ENCODE results near the gene TMEM232. TPM values are rescaled to one million over a fixed set of nuclear protein-coding genes. Genes with fewer than 3 reads are reported as not detected.
A peak's percentile ranks its signal among the peaks of the same experiment; 100 is the strongest.

TMEM232 gene
- polyA plus RNA-seq, 1 experiment = 0.12 TPM

DNA sequence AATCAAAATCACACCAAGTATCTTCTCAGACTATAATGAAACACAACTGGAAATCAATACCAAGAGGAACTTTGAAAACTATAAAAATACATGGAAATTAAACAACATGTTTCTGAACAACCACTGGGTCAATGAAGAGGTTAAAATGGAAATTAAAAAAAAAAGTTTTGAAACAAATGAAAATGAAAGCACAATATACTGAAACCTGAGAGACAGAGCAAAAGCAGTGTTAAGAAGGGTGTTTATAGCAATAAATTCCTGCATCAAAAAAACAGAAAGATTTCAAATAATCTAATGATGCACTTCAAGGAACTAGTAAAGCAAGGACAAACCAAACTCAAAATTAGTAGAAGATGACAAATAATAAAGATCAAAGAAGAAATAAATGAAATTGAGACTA is 92.0 kb downstream of the TMEM232 start:
- ChIA-PET POLR2A (no interaction called here), CTCF (no interaction called here)
- no peaks in the 10 kb centered on the region for H3K27me3 ChIP-seq (ENCODE audit: control insufficient read depth, insufficient read depth, low read length)
- TF ChIP-seq, protein P1, sequence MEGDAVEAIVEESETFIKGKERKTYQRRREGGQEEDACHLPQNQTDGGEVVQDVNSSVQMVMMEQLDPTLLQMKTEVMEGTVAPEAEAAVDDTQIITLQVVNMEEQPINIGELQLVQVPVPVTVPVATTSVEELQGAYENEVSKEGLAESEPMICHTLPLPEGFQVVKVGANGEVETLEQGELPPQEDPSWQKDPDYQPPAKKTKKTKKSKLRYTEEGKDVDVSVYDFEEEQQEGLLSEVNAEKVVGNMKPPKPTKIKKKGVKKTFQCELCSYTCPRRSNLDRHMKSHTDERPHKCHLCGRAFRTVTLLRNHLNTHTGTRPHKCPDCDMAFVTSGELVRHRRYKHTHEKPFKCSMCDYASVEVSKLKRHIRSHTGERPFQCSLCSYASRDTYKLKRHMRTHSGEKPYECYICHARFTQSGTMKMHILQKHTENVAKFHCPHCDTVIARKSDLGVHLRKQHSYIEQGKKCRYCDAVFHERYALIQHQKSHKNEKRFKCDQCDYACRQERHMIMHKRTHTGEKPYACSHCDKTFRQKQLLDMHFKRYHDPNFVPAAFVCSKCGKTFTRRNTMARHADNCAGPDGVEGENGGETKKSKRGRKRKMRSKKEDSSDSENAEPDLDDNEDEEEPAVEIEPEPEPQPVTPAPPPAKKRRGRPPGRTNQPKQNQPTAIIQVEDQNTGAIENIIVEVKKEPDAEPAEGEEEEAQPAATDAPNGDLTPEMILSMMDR (IDR thresholded peaks at IDR 0.05; ENCODE audit: insufficient read depth, low read depth, low read length) = no peak
- no peak overlapping the region for H3K4me3 ChIP-seq (ENCODE audit: low read depth, low read length)
- H3K36me3 ChIP-seq (ENCODE audit: control insufficient read depth, insufficient read depth, low read length) = no peaks in the 10 kb centered on the region
- no peak for DNase-seq (ENCODE audit: low read depth)

DNA sequence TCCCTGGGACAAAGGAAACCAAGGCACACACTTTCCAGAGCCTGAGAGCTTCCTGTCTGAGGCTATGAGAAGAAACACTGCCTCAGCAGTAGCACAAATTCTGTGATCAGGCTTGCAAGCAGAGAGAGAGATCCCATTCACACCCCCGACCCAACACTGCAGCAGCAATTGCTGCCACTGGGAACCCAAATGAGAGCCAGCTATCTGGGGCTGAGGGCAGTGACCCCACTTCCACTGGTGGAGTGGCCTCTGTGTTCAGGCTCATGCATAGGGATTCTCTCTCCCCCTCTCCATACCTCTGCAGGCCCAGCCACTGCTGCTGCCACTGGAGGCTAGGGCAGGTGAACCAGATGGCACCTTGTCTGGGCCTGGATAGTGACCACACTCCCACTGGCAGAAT is 95.2 kb downstream of the TMEM232 start:
- ChIA-PET POLR2A (no interaction called here), CTCF (no interaction called here)
- DNase-seq (ENCODE audit: low read depth) = no peak
- TF ChIP-seq, protein P1 (IDR thresholded peaks at IDR 0.05; ENCODE audit: insufficient read depth, low read depth, low read length) = no peak
- Histone ChIP-seq H3K4me3 (ENCODE audit: low read depth, low read length) (no peak overlapping the region), H3K27me3 (ENCODE audit: control insufficient read depth, insufficient read depth, low read length) (no peaks in the 10 kb centered on the region), H3K36me3 (ENCODE audit: control insufficient read depth, insufficient read depth, low read length) (no peaks in the 10 kb centered on the region)

DNA sequence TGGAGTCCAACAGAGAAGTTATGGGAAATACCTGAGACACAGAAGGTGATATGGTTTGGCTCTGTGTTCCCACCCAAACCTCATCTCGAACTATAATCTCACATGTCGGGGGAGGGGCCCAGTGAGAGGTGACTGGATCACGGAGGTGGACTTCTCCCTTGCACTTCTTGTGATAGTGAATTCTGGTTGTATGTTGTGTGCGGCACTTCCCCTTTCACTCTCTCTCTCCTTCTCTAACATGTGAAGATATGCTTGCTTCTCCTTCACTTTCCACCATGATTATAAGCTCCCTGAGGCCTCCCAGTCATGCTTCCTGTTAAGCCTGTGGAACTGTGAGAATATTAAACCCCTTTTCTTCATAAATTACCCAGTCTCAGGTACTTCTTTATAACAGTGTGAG is 96.1 kb downstream of the TMEM232 start:
- Histone ChIP-seq H3K36me3 (ENCODE audit: control insufficient read depth, insufficient read depth, low read length) (no peaks in the 10 kb centered on the region), H3K4me3 (ENCODE audit: low read depth, low read length) (no peak overlapping the region), H3K27me3 (ENCODE audit: control insufficient read depth, insufficient read depth, low read length) (no peaks in the 10 kb centered on the region)
- no peak for DNase-seq (ENCODE audit: low read depth)
- CTCF ChIA-PET = no interaction called here
- TF ChIP-seq, protein P1 (IDR thresholded peaks at IDR 0.05; ENCODE audit: insufficient read depth, low read depth, low read length) = no peak
- POLR2A ChIA-PET = no interaction called here

DNA sequence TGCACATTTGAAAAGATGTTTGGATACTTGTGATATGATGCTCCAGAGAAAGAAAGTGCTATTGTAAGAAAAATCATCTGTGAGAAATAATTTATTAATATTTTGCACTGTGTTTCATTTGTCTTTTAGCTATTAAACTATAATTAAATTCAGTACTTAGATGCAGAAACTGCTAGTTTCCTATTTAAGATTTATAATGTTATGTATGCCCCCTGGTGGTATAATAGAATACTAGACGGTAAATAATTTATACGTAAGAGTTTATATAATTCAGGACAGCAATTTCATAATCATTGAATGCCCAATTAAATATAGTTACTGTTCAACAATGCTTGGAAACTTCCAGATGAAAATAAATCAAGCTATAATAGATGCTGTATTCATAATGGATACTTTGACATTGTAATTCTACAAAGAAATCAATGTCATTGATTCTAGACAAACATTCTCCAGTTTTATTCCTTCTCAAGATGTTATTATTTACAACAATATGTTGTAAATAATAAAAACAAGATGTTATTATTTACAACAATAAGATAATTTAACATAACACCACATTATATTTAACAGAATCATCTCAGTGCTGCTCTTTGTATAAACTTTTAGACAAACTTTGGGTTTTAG is 101.0 kb downstream of the TMEM232 start:
- H3K27me3 ChIP-seq (ENCODE audit: control insufficient read depth, insufficient read depth, low read length) = no peaks in the 10 kb centered on the region
- CTCF ChIA-PET = interaction anchor here (1.1 to 1.2 kb wide), 2 partner anchors 933 to 1026 kb away, joined by 3 to 4 read pairs; no protein-coding TSS in a partner anchor
- H3K4me3 ChIP-seq (ENCODE audit: low read depth, low read length) = no peak overlapping the region
- peak; percentile 4 for DNase-seq (ENCODE audit: low read depth)
- no peaks in the 10 kb centered on the region for H3K36me3 ChIP-seq (ENCODE audit: control insufficient read depth, insufficient read depth, low read length)
- POLR2A ChIA-PET = no interaction called here
- TF ChIP-seq, protein P1 (IDR thresholded peaks at IDR 0.05; ENCODE audit: insufficient read depth, low read depth, low read length) = peak; percentile 36

DNA sequence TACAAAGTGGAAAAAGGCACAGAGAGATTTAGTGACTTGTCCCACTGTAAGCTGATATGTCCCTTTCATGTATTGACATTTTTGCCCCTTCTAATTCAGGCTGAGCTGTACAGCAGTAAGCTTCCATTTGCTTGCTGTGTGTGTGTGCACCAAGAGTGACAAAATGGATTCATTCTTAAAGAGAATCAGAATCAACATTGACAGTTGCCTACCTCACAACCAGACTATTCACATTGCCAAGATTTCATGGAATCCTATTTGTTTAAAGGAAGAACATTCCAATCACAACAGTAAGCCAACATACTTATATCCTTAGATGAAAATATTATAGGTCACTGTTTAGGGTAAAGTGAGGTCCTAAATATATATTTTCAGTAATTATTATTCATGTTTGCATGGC is 102.6 kb downstream of the TMEM232 start:
- CTCF ChIA-PET = no interaction called here
- TF ChIP-seq, protein P1 (IDR thresholded peaks at IDR 0.05; ENCODE audit: insufficient read depth, low read depth, low read length) = no peak
- Histone ChIP-seq H3K27me3 (ENCODE audit: control insufficient read depth, insufficient read depth, low read length) (no peaks in the 10 kb centered on the region), H3K36me3 (ENCODE audit: control insufficient read depth, insufficient read depth, low read length) (no peaks in the 10 kb centered on the region), H3K4me3 (ENCODE audit: low read depth, low read length) (no peak overlapping the region)
- POLR2A ChIA-PET = no interaction called here
- no peak for DNase-seq (ENCODE audit: low read depth)

Measured in BJ (cell line).